K562 (cell line): ENCODE data around the gene CNOT10. TPM values are rescaled to one million over a fixed set of nuclear protein-coding genes. Genes with fewer than 3 reads are reported as not detected.
A peak's percentile ranks its signal among the peaks of the same experiment; 100 is the strongest.

Source experiments
- ATAC-seq: fragments of 200-7000 bp; cut with Tn5 transposase; 3 replicates; pipeline ENCODE4 v1.9.1; 2020; ENCODE audit warnings: moderate library complexity
- BruUV-seq: library from RNA; stranded (reverse); fragments of 400-500 nt; replicated peaks from 2 replicates; lab custom pipeline; 2021; lab: Mats Ljungman, UMichigan
- CTCF ChIA-PET: fragments of 300-600 bp; formaldehyde crosslinking; extraction: SDS; loops from one replicate; lab custom pipeline; 2021; ENCODE audit warnings: low intra/inter-chr PET ratio; lab: Yijun Ruan, JAX
- POLR2A ChIA-PET: fragments of 300-600, 350-650 bp; sonication (Branson Sonifier 250); formaldehyde crosslinking; extraction: SDS; loops from one replicate; lab custom pipeline; 2021; ENCODE audit warnings: antibody characterized with exemption, inconsistent platforms; lab: Yijun Ruan, JAX
- DNase-seq, 4 experiments: peaks; one replicate each; pipeline versions ENCODE4 v3.0.0 to v3.0.0-alpha.2; 2011 to 2018; ENCODE audit warnings: low spot score in 3 of 4, mixed read lengths in 3 of 4; ENCODE audit errors: extremely low read depth in 1 of 4
- FAIRE-seq: peaks from 2 replicates; lab custom pipeline; 2011; peaks lifted over from hg19 to GRCh38; lab: Jason Lieb, UNC
- H2AFZ ChIP-seq: 2 replicates; pipeline ENCODE4 v1.6.0; 2011; ENCODE audit warnings: low read depth, low read length, control low read depth, inconsistent platforms
- H3K27ac ChIP-seq: fragments of 200-600 bp; 3 replicates; pipeline ENCODE4 v1.8.0; 2011; ENCODE audit warnings: low read depth, mild to moderate bottlenecking, control low read depth, inconsistent platforms, low read length, moderate library complexity, mixed read lengths; ENCODE audit errors: extremely low read depth
- H3K27me3 ChIP-seq, 2 experiments: fragments of 300-600 bp in 1 of 2; 2 replicates in 1 of 2; 3 replicates in 1 of 2; pipeline versions ENCODE4 v1.6.0 to v1.8.0; 2011; ENCODE audit warnings: inconsistent platforms in 2 of 2, low read length in 2 of 2, mild to moderate bottlenecking in 1 of 2, mixed read lengths in 1 of 2, moderate library complexity in 1 of 2; ENCODE audit not compliant: control insufficient read depth in 2 of 2, insufficient read depth in 2 of 2
- H3K36me3 ChIP-seq: fragments of 300-600 bp; 3 replicates; pipeline ENCODE4 v1.8.0; 2011; ENCODE audit warnings: mild to moderate bottlenecking, low read length, inconsistent platforms; ENCODE audit not compliant: control insufficient read depth, insufficient read depth
- H3K4me1 ChIP-seq, 2 experiments: fragments of 200-600 bp in 1 of 2; replicated peaks in 1 of 2; 2 replicates in 1 of 2; 3 replicates in 1 of 2; pipeline versions ENCODE4 v1.5.1 to v1.8.0; 2011; ENCODE audit warnings: inconsistent platforms in 2 of 2, low read length in 2 of 2, mild to moderate bottlenecking in 1 of 2, mixed read lengths in 1 of 2, moderate library complexity in 1 of 2; ENCODE audit not compliant: control insufficient read depth in 2 of 2, insufficient read depth in 2 of 2
- H3K4me2 ChIP-seq: 2 replicates; pipeline ENCODE4 v1.6.1; 2011; ENCODE audit warnings: low read length, control low read depth, inconsistent platforms, mixed read lengths; ENCODE audit not compliant: insufficient read depth
- H3K4me3 ChIP-seq: fragments of 200-600 bp; sonication (generic), shearing (Covaris generic); 2 replicates; pipeline ENCODE4 v1.5.1; 2016; ENCODE audit warnings: control low read depth, inconsistent platforms
- H3K79me2 ChIP-seq: fragments of 200-600 bp; 3 replicates; pipeline ENCODE4 v1.8.0; 2011; ENCODE audit warnings: low read length, inconsistent platforms; ENCODE audit not compliant: control insufficient read depth, insufficient read depth
- H3K9ac ChIP-seq, 2 experiments: 2 replicates each; pipeline versions ENCODE4 v1.6.0 to v1.6.1; 2011; ENCODE audit warnings: low read depth in 2 of 2, low read length in 2 of 2, control low read depth in 1 of 2, inconsistent platforms in 1 of 2, mild to moderate bottlenecking in 1 of 2, mixed read lengths in 1 of 2; ENCODE audit not compliant: insufficient read depth in 1 of 2
- H3K9me1 ChIP-seq: one replicate; pipeline ENCODE4 v1.6.0; 2011; ENCODE audit warnings: inconsistent platforms, mild to moderate bottlenecking, low read length, moderate library complexity; ENCODE audit not compliant: control insufficient read depth, insufficient read depth
- H3K9me3 ChIP-seq: replicated peaks from 2 replicates; pipeline ENCODE4 v1.5.1; 2011; ENCODE audit warnings: low read depth, low read length, inconsistent platforms; ENCODE audit not compliant: control insufficient read depth, insufficient read depth
- H4K20me1 ChIP-seq: replicated peaks from 2 replicates; pipeline ENCODE4 v1.6.1; 2011; ENCODE audit warnings: low read length, inconsistent platforms, mixed read lengths; ENCODE audit not compliant: control insufficient read depth, insufficient read depth
- CEBPB ChIP-seq: fragments of 450-650 bp; IDR thresholded peaks from 2 replicates; pipeline ENCODE4 v1.6.1; 2016; ENCODE audit warnings: missing genetic modification characterization, missing compliant biosample characterization
- CEBPG ChIP-seq, 3 experiments: fragments of 200-800 bp in 1 of 3; sonication (Bioruptor generic) in 1 of 3; sonication (generic) in 1 of 3; formaldehyde crosslinking in 1 of 3; IDR thresholded peaks in 2 of 3; conservative IDR thresholded peaks in 1 of 3; 2 replicates each; pipeline versions ENCODE4 v1.6.1 to v1.8.0; 2016 to 2022; ENCODE audit warnings: missing compliant biosample characterization in 2 of 3, missing genetic modification characterization in 2 of 3, mild to moderate bottlenecking in 1 of 3, missing genetic modification reagents in 1 of 3
- HMGN3 ChIP-seq: IDR thresholded peaks from 2 replicates; pipeline ENCODE4 v1.6.1; 2011; ENCODE audit warnings: borderline replicate concordance, low read depth, mild to moderate bottlenecking, mixed read lengths, low read length; ENCODE audit not compliant: insufficient read length; ENCODE audit errors: extremely low read depth
- HNRNPUL1 ChIP-seq: fragments of 200-400 bp; formaldehyde crosslinking; IDR thresholded peaks from 2 replicates; pipeline ENCODE4 v1.6.1; 2017; ENCODE audit warnings: low read length
- NFYB ChIP-seq: IDR thresholded peaks from 2 replicates; pipeline ENCODE4 v1.6.1; 2011; ENCODE audit warnings: mild to moderate bottlenecking, moderate library complexity; ENCODE audit not compliant: insufficient read length; ENCODE audit errors: extremely low read depth
- PRPF4 ChIP-seq: fragments of 200-400 bp; formaldehyde crosslinking; IDR thresholded peaks from one replicate; pipeline ENCODE4 v1.6.1; 2017; ENCODE audit warnings: low read length, low read depth, mild to moderate bottlenecking; ENCODE audit not compliant: insufficient read depth, poor library complexity, severe bottlenecking
- ZKSCAN1 ChIP-seq: fragments of 150-350 bp; IDR thresholded peaks from 2 replicates; pipeline ENCODE4 v1.6.1; 2016; ENCODE audit warnings: low read depth, low read length
- ZNF274 ChIP-seq: IDR thresholded peaks from 2 replicates; pipeline ENCODE4 v1.6.1; 2011; ENCODE audit warnings: low read depth, mild to moderate bottlenecking, low read length, moderate library complexity, borderline replicate concordance
- ZSCAN32 ChIP-seq: fragments of 450-650 bp; formaldehyde crosslinking; IDR thresholded peaks from 2 replicates; pipeline ENCODE4 v1.4.0; 2020; ENCODE audit warnings: mild to moderate bottlenecking, moderate library complexity
- WGBS: fragments of 100-300 bp; shearing (Covaris generic); methylation state at CpG from one replicate; pipeline ENCODE4 v1.1.6; 2016; ENCODE audit warnings: low coverage, mixed read lengths; ENCODE audit not compliant: insufficient coverage; ENCODE audit errors: missing lambda C conversion rate; 5-methylcytosine and 5-hydroxymethylcytosine counted together
- in situ Hi-C: fragments of 300-500 bp; cut with MboI; formaldehyde crosslinking; loops from 4 replicates; pipeline ENCODE4 v1.15.0; 2018; ENCODE audit warnings: inconsistent platforms, mixed read lengths
- intact Hi-C: fragments of 100-400 bp; cut with micrococcal nuclease; formaldehyde crosslinking; loops from 2 replicates; pipeline ENCODE4 v1.14.2; 2022
- polyA plus RNA-seq, 8 experiments: library from polyadenylated mRNA; depleted of rRNA in 4 of 8; stranded (reverse) in 5 of 8; unstranded in 3 of 8; fragments of >200 nt; fragmentation: Nextera tagmentation in 2 of 8; fragmentation: Illumina TruSeq in 1 of 8; extraction: Ambion mirVana in 2 of 8; extraction: Trizol in 1 of 8; gene quantifications; 2 replicates each; pipeline versions ENCODE4 v1.2.1 to v1.2.3, GENCODE V29; 2011 to 2014; ENCODE audit warnings: inconsistent platforms in 1 of 8, missing spikeins in 1 of 8
- total RNA-seq, 7 experiments: library from RNA; depleted of rRNA in 6 of 7; stranded (reverse); fragments of >200 nt in 6 of 7; fragmentation: Illumina TruSeq in 2 of 7; extraction: Trizol in 2 of 7; gene quantifications; 2 replicates each; pipeline versions ENCODE4 v1.2.1 to v1.2.3, GENCODE V29; 2011 to 2021; ENCODE audit warnings: low replicate concordance in 1 of 7
- TF ChIP-seq, protein P1 (sequence below): fragments of 150-350 bp; IDR thresholded peaks from 2 replicates; pipeline ENCODE4 v1.6.1; 2014; ENCODE audit warnings: low read depth, mild to moderate bottlenecking, low read length, borderline replicate concordance

Gene CNOT10
- total and polyA plus RNA-seq, 9 of the 15 experiments (the other 6 are each of a cell fraction or from before 2014, with no cell fraction given), result 35.7 to 114 (median 81.9) TPM

DNA sequence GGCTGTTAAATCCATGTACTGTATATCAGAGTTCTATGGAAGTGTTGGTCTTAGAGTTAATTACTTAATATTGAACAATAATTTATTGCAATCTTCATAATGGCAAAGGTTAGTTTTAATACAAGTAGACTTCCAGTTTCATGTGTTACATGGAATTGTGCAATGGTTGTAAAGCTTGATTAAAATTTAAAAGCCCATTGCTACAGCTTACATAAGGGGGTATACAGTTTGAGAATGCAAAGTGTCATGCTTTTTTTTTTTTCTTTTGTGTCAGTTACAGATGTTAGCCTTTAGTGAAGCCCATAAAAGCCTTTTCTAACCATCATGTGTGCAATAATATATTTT is 22.0 kb downstream of the CNOT10 start:
- Histone ChIP-seq H3K79me2 (peaks cover 65% of the 10 kb centered on the region), H3K4me2 (no peak overlapping the region), H3K27me3 (no peaks in the 10 kb centered on the region), H3K9me3 (no peaks in the 10 kb centered on the region), H3K9me1 (no peaks in the 10 kb centered on the region), H3K4me1 (peaks cover 15 to 50% of the 10 kb centered on the region in 2 experiments), H3K9ac (no peak overlapping the region), H3K4me3 (no peak overlapping the region), H2AFZ (no peak overlapping the region), H4K20me1 (peaks cover 3% of the 10 kb centered on the region; the same call in 1 of the 2 replicates), H3K27ac (no peak overlapping the region), H3K36me3 (peaks cover 60% of the 10 kb centered on the region)
- ChIA-PET POLR2A (interaction anchor here (0.8 to 0.9 kb wide), 2 partner anchors 9 to 15 kb away, joined by 3 to 4 read pairs; no protein-coding TSS in a partner anchor), CTCF (no interaction called here)
- DNase-seq (no peak), FAIRE-seq (no peak), ATAC-seq (no peak)
- in situ Hi-C loops, result no loop called here
- intact Hi-C loops, result no loop called here
- BruUV-seq, result no TSS peak
- TF ChIP-seq CEBPG (CRISPR knock-in tag; IDR thresholded peaks at IDR 0.05) (no peak), CEBPG (tag; conservative IDR thresholded peaks at IDR 0.05 in 1 of 2, IDR thresholded peaks at IDR 0.05 in 1 of 2) (peak; percentile 51 to 57; a peak in 3 of 4 replicates), NFYB (no peak), CEBPB (tag) (peak; percentile 69)

DNA sequence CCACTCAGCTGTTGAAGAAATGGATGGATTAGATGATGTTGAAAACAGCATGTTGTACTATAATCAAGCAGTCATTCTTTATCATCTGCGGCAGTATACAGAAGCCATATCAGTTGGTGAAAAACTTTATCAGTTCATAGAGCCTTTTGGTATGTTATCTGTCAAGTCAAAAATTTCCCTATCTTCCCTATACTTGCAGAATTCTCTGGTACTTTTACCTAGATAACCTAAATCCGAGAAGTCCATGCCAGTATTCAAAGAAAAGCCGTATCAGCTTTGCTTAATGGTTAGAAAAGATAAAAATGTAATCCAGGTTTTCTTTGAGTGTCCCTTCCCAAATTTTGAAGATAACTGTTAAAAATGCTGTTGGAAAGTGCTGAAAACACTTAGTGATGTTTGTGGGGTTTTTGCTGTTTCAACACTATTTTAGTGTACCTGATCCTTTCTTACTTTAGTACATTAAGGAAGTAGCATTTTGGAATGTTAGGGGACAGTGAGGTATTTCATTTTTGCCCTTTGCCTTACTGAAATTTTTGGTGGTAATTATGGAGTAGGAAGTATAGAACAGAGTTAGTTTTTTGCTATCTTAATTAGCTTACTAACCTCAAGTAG is 23.8 kb downstream of the CNOT10 start:
- Histone ChIP-seq H3K9me3 (no peaks in the 10 kb centered on the region), H3K27ac (peak overlapping the region; percentile 63), H2AFZ (no peak overlapping the region), H3K4me2 (peak overlapping the region; percentile 2; the same call in 1 of the 2 replicates), H3K27me3 (no peaks in the 10 kb centered on the region), H3K79me2 (peaks cover 52% of the 10 kb centered on the region), H3K9ac (peak overlapping the region in 1 of 2 experiments; percentile 29; a peak in 2 of 4 replicates), H3K4me1 (peaks cover 15 to 43% of the 10 kb centered on the region in 2 experiments), H4K20me1 (peaks cover 3% of the 10 kb centered on the region; the same call in 1 of the 2 replicates), H3K9me1 (no peaks in the 10 kb centered on the region), H3K4me3 (no peak overlapping the region), H3K36me3 (peaks cover 72% of the 10 kb centered on the region)
- ChIA-PET CTCF (interaction anchor here (0.7 kb wide), 1 partner anchor 107 kb away, joined by 3 read pairs; no protein-coding TSS in a partner anchor), POLR2A (interaction anchor here (0.8 to 2.5 kb wide), 9 partner anchors 11 to 66 kb away, joined by 3 to 12 read pairs (median 4); no protein-coding TSS in a partner anchor)
- WGBS, result 1% methylated on average over 3 of the region's 3 CpGs
- DNase-seq, result peak; percentile 29 to 74 (median 32)
- BruUV-seq, result no TSS peak
- intact Hi-C loops, result loop anchor here (2.0 kb wide), 1 partner anchor 24 kb away; the partner anchor contains the start of gene CNOT10
- in situ Hi-C loops, result no loop called here
- FAIRE-seq, result peak; percentile 6
- ATAC-seq, result peak; percentile 10
- TF ChIP-seq ZKSCAN1 (no peak), PRPF4 (no peak), HNRNPUL1 (no peak), ZNF274 (peak; percentile 51; the same call in 1 of the 2 replicates), HMGN3 (peak; percentile 76), ZSCAN32 (CRISPR knock-in tag) (no peak)
- TF ChIP-seq, protein P1, sequence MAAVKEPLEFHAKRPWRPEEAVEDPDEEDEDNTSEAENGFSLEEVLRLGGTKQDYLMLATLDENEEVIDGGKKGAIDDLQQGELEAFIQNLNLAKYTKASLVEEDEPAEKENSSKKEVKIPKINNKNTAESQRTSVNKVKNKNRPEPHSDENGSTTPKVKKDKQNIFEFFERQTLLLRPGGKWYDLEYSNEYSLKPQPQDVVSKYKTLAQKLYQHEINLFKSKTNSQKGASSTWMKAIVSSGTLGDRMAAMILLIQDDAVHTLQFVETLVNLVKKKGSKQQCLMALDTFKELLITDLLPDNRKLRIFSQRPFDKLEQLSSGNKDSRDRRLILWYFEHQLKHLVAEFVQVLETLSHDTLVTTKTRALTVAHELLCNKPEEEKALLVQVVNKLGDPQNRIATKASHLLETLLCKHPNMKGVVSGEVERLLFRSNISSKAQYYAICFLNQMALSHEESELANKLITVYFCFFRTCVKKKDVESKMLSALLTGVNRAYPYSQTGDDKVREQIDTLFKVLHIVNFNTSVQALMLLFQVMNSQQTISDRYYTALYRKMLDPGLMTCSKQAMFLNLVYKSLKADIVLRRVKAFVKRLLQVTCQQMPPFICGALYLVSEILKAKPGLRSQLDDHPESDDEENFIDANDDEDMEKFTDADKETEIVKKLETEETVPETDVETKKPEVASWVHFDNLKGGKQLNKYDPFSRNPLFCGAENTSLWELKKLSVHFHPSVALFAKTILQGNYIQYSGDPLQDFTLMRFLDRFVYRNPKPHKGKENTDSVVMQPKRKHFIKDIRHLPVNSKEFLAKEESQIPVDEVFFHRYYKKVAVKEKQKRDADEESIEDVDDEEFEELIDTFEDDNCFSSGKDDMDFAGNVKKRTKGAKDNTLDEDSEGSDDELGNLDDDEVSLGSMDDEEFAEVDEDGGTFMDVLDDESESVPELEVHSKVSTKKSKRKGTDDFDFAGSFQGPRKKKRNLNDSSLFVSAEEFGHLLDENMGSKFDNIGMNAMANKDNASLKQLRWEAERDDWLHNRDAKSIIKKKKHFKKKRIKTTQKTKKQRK, result no peak
